Vagina (tissue), 2 donors: ENCODE data around the gene PRDM16. TPM values are rescaled to one million over a fixed set of nuclear protein-coding genes. Genes with fewer than 3 reads are reported as not detected.

Experiments used
- DNase-seq, 2 donors: peaks; one replicate each; pipeline ENCODE4 v3.0.0-alpha.2; 2017; ENCODE audit errors: extremely low spot score in 2 of 2
- H3K27ac ChIP-seq: fragments of 200-600 bp; sonication (generic); one replicate; pipeline ENCODE4 v1.5.1; 2019
- H3K27me3 ChIP-seq: fragments of 200-600 bp; sonication (generic); one replicate; pipeline ENCODE4 v1.5.1; 2019
- H3K36me3 ChIP-seq, 2 donors: fragments of 200-600 bp; sonication (generic); one replicate each; pipeline ENCODE4 v1.5.1; 2017 to 2019
- H3K4me1 ChIP-seq: fragments of 200-600 bp; sonication (generic); one replicate; pipeline ENCODE4 v1.5.1; 2019
- H3K4me3 ChIP-seq, 2 donors: fragments of 200-600 bp; sonication (generic); 1 replicate in 1 of 2; 2 replicates in 1 of 2; pipeline ENCODE4 v1.5.1; 2016 to 2019
- H3K9me3 ChIP-seq: fragments of 200-600 bp; sonication (generic); one replicate; pipeline ENCODE4 v1.5.1; 2019
- POLR2A ChIP-seq, 2 donors: fragments of 450-650 bp; IDR thresholded peaks; one replicate each; pipeline ENCODE4 v1.6.1; 2017; ENCODE audit warnings: antibody characterized with exemption in 2 of 2, mild to moderate bottlenecking in 2 of 2, moderate library complexity in 2 of 2
- POLR2AphosphoS5 ChIP-seq, 2 donors: sonication (generic); formaldehyde crosslinking; IDR thresholded peaks; one replicate each; pipeline ENCODE4 v1.9.0; 2017; ENCODE audit warnings: antibody characterized with exemption in 2 of 2, mild to moderate bottlenecking in 2 of 2, low read depth in 1 of 2; ENCODE audit not compliant: insufficient read depth in 1 of 2
- intact Hi-C: fragments of 100-400 bp; cut with DNase I; formaldehyde crosslinking; loops from one replicate; pipeline ENCODE4 v1.15.1; 2023
- total RNA-seq: library from RNA; depleted of rRNA; stranded (reverse); fragments of >200 nt; gene quantifications from one replicate; pipeline ENCODE4 v1.2.3, GENCODE V29; 2016
- TF ChIP-seq, protein P1 (sequence below), 3 experiments: fragments of 450-650 bp in 2 of 3; fragments of 200-600 bp in 1 of 3; sonication (generic) in 1 of 3; IDR thresholded peaks; one replicate each; pipeline ENCODE4 v1.5.1; 2017 to 2019; ENCODE audit warnings: antibody characterized with exemption in 3 of 3, mild to moderate bottlenecking in 2 of 3, moderate library complexity in 2 of 3

Gene PRDM16
- total RNA-seq, 1 donor from 2014 or later = 3.9 TPM

- Histone ChIP-seq H3K27ac (no peak overlapping the region), H3K4me3 (no peak overlapping the region), H3K27me3 (no peaks in the 10 kb centered on the region), H3K36me3 (no peaks in the 10 kb centered on the region), H3K4me1 (no peaks in the 10 kb centered on the region), H3K9me3 (no peaks in the 10 kb centered on the region)
- DNase-seq = no peak
- TF ChIP-seq POLR2A (IDR thresholded peaks at IDR 0.05) (no peak), POLR2AphosphoS5 (IDR thresholded peaks at IDR 0.05; ENCODE audit: insufficient read depth in 1 of 2, low read depth in 1 of 2) (no peak)
- TF ChIP-seq, protein P1, sequence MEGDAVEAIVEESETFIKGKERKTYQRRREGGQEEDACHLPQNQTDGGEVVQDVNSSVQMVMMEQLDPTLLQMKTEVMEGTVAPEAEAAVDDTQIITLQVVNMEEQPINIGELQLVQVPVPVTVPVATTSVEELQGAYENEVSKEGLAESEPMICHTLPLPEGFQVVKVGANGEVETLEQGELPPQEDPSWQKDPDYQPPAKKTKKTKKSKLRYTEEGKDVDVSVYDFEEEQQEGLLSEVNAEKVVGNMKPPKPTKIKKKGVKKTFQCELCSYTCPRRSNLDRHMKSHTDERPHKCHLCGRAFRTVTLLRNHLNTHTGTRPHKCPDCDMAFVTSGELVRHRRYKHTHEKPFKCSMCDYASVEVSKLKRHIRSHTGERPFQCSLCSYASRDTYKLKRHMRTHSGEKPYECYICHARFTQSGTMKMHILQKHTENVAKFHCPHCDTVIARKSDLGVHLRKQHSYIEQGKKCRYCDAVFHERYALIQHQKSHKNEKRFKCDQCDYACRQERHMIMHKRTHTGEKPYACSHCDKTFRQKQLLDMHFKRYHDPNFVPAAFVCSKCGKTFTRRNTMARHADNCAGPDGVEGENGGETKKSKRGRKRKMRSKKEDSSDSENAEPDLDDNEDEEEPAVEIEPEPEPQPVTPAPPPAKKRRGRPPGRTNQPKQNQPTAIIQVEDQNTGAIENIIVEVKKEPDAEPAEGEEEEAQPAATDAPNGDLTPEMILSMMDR (IDR thresholded peaks at IDR 0.05) = no peak
- intact Hi-C loops = no loop called here
Measured at GRCh38 chr1:3081171-3081683, 12.2 kb downstream of the PRDM16 start.

DNA sequence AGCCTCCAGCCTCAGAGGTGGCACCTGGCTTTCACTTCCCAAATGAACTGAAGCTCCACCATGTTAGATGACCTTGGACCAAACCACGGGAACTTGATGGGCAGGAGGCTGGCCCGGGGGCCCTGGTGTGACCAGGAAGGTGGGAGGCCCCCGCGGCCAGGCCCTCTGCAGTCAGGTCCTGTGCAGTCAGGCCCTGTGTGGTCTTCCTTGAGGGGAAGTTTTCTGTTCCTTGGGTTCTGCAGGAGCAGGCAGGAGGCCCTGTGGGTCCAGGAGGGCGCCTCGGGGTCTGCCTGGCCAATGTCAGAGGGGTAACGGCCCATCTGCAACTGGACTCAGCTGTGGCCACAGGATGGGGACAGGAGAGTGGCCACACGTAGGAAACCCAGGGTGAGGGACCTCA, 13.0 kb downstream of the PRDM16 start:
- no peaks in the 10 kb centered on the region for H3K9me3 ChIP-seq
- H3K36me3 ChIP-seq = no peaks in the 10 kb centered on the region
- TF ChIP-seq, protein P1 (IDR thresholded peaks at IDR 0.05) = no peak
- TF ChIP-seq POLR2A (IDR thresholded peaks at IDR 0.05) = no peak
- TF ChIP-seq POLR2AphosphoS5 (IDR thresholded peaks at IDR 0.05; ENCODE audit: insufficient read depth in 1 of 2, low read depth in 1 of 2) = no peak
- no peak for DNase-seq
- no peaks in the 10 kb centered on the region for H3K4me1 ChIP-seq
- H3K27ac ChIP-seq = no peak overlapping the region
- H3K4me3 ChIP-seq = no peak overlapping the region
- H3K27me3 ChIP-seq = no peaks in the 10 kb centered on the region
- intact Hi-C loops = no loop called here

- no peak for TF ChIP-seq POLR2AphosphoS5 (IDR thresholded peaks at IDR 0.05; ENCODE audit: insufficient read depth in 1 of 2, low read depth in 1 of 2)
- no peaks in the 10 kb centered on the region for H3K36me3 ChIP-seq
- intact Hi-C loops = no loop called here
- no peaks in the 10 kb centered on the region for H3K4me1 ChIP-seq
- H3K9me3 ChIP-seq = no peaks in the 10 kb centered on the region
- no peak overlapping the region for H3K4me3 ChIP-seq
- no peaks in the 10 kb centered on the region for H3K27me3 ChIP-seq
- no peak for DNase-seq
- H3K27ac ChIP-seq = no peak overlapping the region
Measured at GRCh38 chr1:3082571-3083516, 13.8 kb downstream of the PRDM16 start.

GRCh38 chr1:3084154-3084553, 15.2 kb downstream of the PRDM16 start:
- Histone ChIP-seq H3K9me3 (no peaks in the 10 kb centered on the region), H3K27me3 (no peaks in the 10 kb centered on the region)

GRCh38 chr1:3084726-3085125, 15.7 kb downstream of the PRDM16 start:
- Histone ChIP-seq H3K4me1 (no peaks in the 10 kb centered on the region), H3K4me3 (no peak overlapping the region), H3K36me3 (no peaks in the 10 kb centered on the region), H3K27ac (no peak overlapping the region), H3K9me3 (no peaks in the 10 kb centered on the region), H3K27me3 (no peaks in the 10 kb centered on the region)
- DNase-seq = no peak
- intact Hi-C loops = no loop called here
- no peak for TF ChIP-seq POLR2AphosphoS5 (IDR thresholded peaks at IDR 0.05; ENCODE audit: insufficient read depth in 1 of 2, low read depth in 1 of 2)
- TF ChIP-seq POLR2A (IDR thresholded peaks at IDR 0.05) = no peak
- TF ChIP-seq, protein P1 (IDR thresholded peaks at IDR 0.05) = no peak

More at GRCh38 chr1:3084154-3084553, 15.2 kb downstream of the PRDM16 start:
- no peak for DNase-seq
- no peak for TF ChIP-seq POLR2A (IDR thresholded peaks at IDR 0.05)
- no peak for TF ChIP-seq POLR2AphosphoS5 (IDR thresholded peaks at IDR 0.05; ENCODE audit: insufficient read depth in 1 of 2, low read depth in 1 of 2)
- TF ChIP-seq, protein P1 (IDR thresholded peaks at IDR 0.05) = no peak
- Histone ChIP-seq H3K4me1 (no peaks in the 10 kb centered on the region), H3K4me3 (no peak overlapping the region), H3K27ac (no peak overlapping the region), H3K36me3 (no peaks in the 10 kb centered on the region)
- intact Hi-C loops = no loop called here
